GM12878 (cell line): ENCODE results near the gene AGXT. TPM values are rescaled to one million over a fixed set of nuclear protein-coding genes. Genes with fewer than 3 reads are reported as not detected.

ENCODE experiments used
- ATAC-seq: fragments of 200-7000 bp; cut with Tn5 transposase; 3 replicates; pipeline ENCODE4 v1.9.1; 2020; ENCODE audit warnings: mild to moderate bottlenecking, moderate library complexity
- BruUV-seq: library from RNA; stranded (reverse); fragments of 400-500 nt; replicated peaks from 2 replicates; lab custom pipeline; 2021; lab: Mats Ljungman, UMichigan
- CTCF ChIA-PET: fragments of 300-600 bp; sonication (Branson Sonifier 250); formaldehyde crosslinking; extraction: SDS; loops from one replicate; lab custom pipeline; 2021; ENCODE audit warnings: inconsistent platforms; lab: Yijun Ruan, JAX
- POLR2A ChIA-PET: fragments of 350-600 bp; formaldehyde crosslinking; extraction: SDS; loops from one replicate; lab custom pipeline; 2021; ENCODE audit warnings: inconsistent platforms; lab: Charles Lee
- RAD21 ChIA-PET: fragments of 300-600 bp; sonication (Branson Sonifier 250); formaldehyde crosslinking; loops from one replicate; lab custom pipeline; 2023; ENCODE audit warnings: antibody characterized with exemption; ENCODE audit not compliant: unreplicated experiment; lab: Charles Lee
- SMC1A ChIA-PET: fragments of 300-600 bp; sonication (Branson Sonifier 250); formaldehyde crosslinking; loops from one replicate; lab custom pipeline; 2023; ENCODE audit not compliant: unreplicated experiment, uncharacterized antibody; lab: Charles Lee
- DNase-seq: peaks from one replicate; pipeline ENCODE4 v3.0.0-alpha.2; 2011; ENCODE audit warnings: low read depth, low spot score
- FAIRE-seq: peaks from 3 replicates; lab custom pipeline; 2011; peaks lifted over from hg19 to GRCh38; lab: Jason Lieb, UNC
- H2AFZ ChIP-seq: 2 replicates; pipeline ENCODE4 v1.6.0; 2011; ENCODE audit warnings: low read depth, low read length, control low read depth; ENCODE audit not compliant: control insufficient read depth
- H3K27ac ChIP-seq: 2 replicates; pipeline ENCODE4 v1.5.1; 2011; ENCODE audit warnings: control low read depth; ENCODE audit not compliant: control insufficient read depth, insufficient read depth
- H3K27me3 ChIP-seq, 2 experiments: replicated peaks in 1 of 2; 2 replicates each; pipeline versions ENCODE4 v1.6.0 to v1.6.1; 2011; ENCODE audit warnings: low read length in 1 of 2; ENCODE audit not compliant: control insufficient read depth in 2 of 2, insufficient read depth in 2 of 2
- H3K36me3 ChIP-seq, 2 experiments: 2 replicates each; pipeline ENCODE4 v1.5.1; 2011; ENCODE audit warnings: low read length in 1 of 2; ENCODE audit not compliant: control insufficient read depth in 2 of 2, insufficient read depth in 2 of 2
- H3K4me1 ChIP-seq: 2 replicates; pipeline ENCODE4 v1.6.1; 2011; ENCODE audit warnings: mild to moderate bottlenecking, low read length, moderate library complexity, mixed read lengths; ENCODE audit not compliant: control insufficient read depth, insufficient read depth
- H3K4me2 ChIP-seq: 2 replicates; pipeline ENCODE4 v1.6.0; 2011; ENCODE audit warnings: control low read depth; ENCODE audit not compliant: control insufficient read depth, insufficient read depth
- H3K4me3 ChIP-seq: fragments of 200-600 bp; sonication (generic); 2 replicates; pipeline ENCODE4 v1.5.1; 2016
- H3K79me2 ChIP-seq: 2 replicates; pipeline ENCODE4 v1.6.0; 2011; ENCODE audit warnings: low read length; ENCODE audit not compliant: control insufficient read depth, insufficient read depth
- H3K9ac ChIP-seq: 2 replicates; pipeline ENCODE4 v1.8.0; 2011; ENCODE audit warnings: low read length, control low read depth, mixed read lengths; ENCODE audit not compliant: control insufficient read depth, insufficient read depth
- H3K9me3 ChIP-seq: replicated peaks from 3 replicates; pipeline ENCODE4 v1.5.1; 2011; ENCODE audit warnings: mild to moderate bottlenecking, low read length; ENCODE audit not compliant: control insufficient read depth, insufficient read depth
- H4K20me1 ChIP-seq: 2 replicates; pipeline ENCODE4 v1.6.0; 2011; ENCODE audit not compliant: control insufficient read depth, insufficient read depth
- CHD2 ChIP-seq: IDR thresholded peaks from 2 replicates; pipeline ENCODE4 v1.6.1; 2011; ENCODE audit warnings: low read depth, low read length, improper control_type of control experiment, borderline replicate concordance
- CREM ChIP-seq: IDR thresholded peaks from 2 replicates; pipeline ENCODE4 v1.6.1; 2014; ENCODE audit warnings: antibody characterized with exemption, low read depth
- FOXM1 ChIP-seq: IDR thresholded peaks from 2 replicates; pipeline ENCODE4 v1.6.1; 2012; ENCODE audit warnings: low read depth, mild to moderate bottlenecking, inconsistent platforms, low read length, moderate library complexity
- PAX5 ChIP-seq: IDR thresholded peaks from 2 replicates; pipeline ENCODE4 v1.6.1; 2011; ENCODE audit warnings: low read depth, low read length, borderline replicate concordance
- PAX8 ChIP-seq: fragments of 450-650 bp; IDR thresholded peaks from 2 replicates; pipeline ENCODE4 v1.6.1; 2017; ENCODE audit warnings: mild to moderate bottlenecking, moderate library complexity
- POU2F2 ChIP-seq: IDR thresholded peaks from 3 replicates; pipeline ENCODE4 v1.6.1; 2011; ENCODE audit warnings: low read depth, mild to moderate bottlenecking, low read length, borderline replicate concordance
- RB1 ChIP-seq: fragments of 450-650 bp; formaldehyde crosslinking; IDR thresholded peaks from 2 replicates; pipeline ENCODE4 v1.6.1; 2017; ENCODE audit warnings: mild to moderate bottlenecking, borderline replicate concordance
- SREBF2 ChIP-seq: IDR thresholded peaks from 2 replicates; pipeline ENCODE4 v1.6.1; 2012; ENCODE audit warnings: mild to moderate bottlenecking, low read length
- ZNF384 ChIP-seq: IDR thresholded peaks from 2 replicates; pipeline ENCODE4 v1.6.1; 2012; ENCODE audit warnings: low read depth, mild to moderate bottlenecking, low read length, improper control_type of control experiment, borderline replicate concordance
- WGBS: methylation state at CpG from one replicate; pipeline ENCODE4 v1.1.6; 2016; ENCODE audit warnings: low lambda C conversion rate; ENCODE audit not compliant: insufficient replicate concordance, insufficient coverage; ENCODE audit errors: missing lambda C conversion rate; 5-methylcytosine and 5-hydroxymethylcytosine counted together
- in situ Hi-C: fragments of 300-500 bp; cut with MboI; formaldehyde crosslinking; loops from 9 replicates; pipeline ENCODE4 v1.14.3; 2018; ENCODE audit warnings: mixed read lengths
- intact Hi-C: fragments of 100-400 bp; cut with micrococcal nuclease; formaldehyde crosslinking; loops from one replicate; pipeline ENCODE4 v1.14.2; 2022; ENCODE audit not compliant: unreplicated experiment
- polyA plus RNA-seq, 11 experiments: library from polyadenylated mRNA; depleted of rRNA in 4 of 11; unstranded in 6 of 11; stranded (reverse) in 5 of 11; fragments of >200 nt; fragmentation: Nextera tagmentation in 4 of 11; fragmentation: Illumina TruSeq in 1 of 11; extraction: Ambion mirVana in 4 of 11; extraction: Trizol in 1 of 11; gene quantifications; 1 replicate in 1 of 11; 2 replicates in 10 of 11; pipeline versions ENCODE4 v1.2.1 to v1.2.3, GENCODE V29; 2011 to 2016; ENCODE audit warnings: inconsistent platforms in 2 of 11, missing spikeins in 2 of 11, low read depth in 1 of 11
- total RNA-seq, 4 experiments: library from RNA; depleted of rRNA in 3 of 4; stranded (reverse); fragments of >200 nt in 3 of 4; fragmentation: Illumina TruSeq in 1 of 4; extraction: Trizol in 1 of 4; gene quantifications; 2 replicates each; pipeline versions ENCODE4 v1.2.1 to v1.2.3, GENCODE V29; 2013 to 2021
- TF ChIP-seq, protein P1 (sequence below): fragments of 450-650 bp; IDR thresholded peaks from 2 replicates; pipeline ENCODE4 v1.6.1; 2014; ENCODE audit warnings: mild to moderate bottlenecking
- TF ChIP-seq, protein P2 (sequence below): fragments of 450-650 bp; formaldehyde crosslinking; IDR thresholded peaks from 2 replicates; pipeline ENCODE4 v1.4.0; 2022; ENCODE audit warnings: mild to moderate bottlenecking, moderate library complexity
- TF ChIP-seq, protein P3 (sequence below): fragments of 450-650 bp; IDR thresholded peaks from 2 replicates; pipeline ENCODE4 v1.6.1; 2017; ENCODE audit warnings: mild to moderate bottlenecking, moderate library complexity
- TF ChIP-seq, protein P4 (sequence below): fragments of 450-650 bp; IDR thresholded peaks from 2 replicates; pipeline ENCODE4 v1.6.1; 2017; ENCODE audit warnings: low read depth, mild to moderate bottlenecking, moderate library complexity

AGXT gene
- total and polyA plus RNA-seq, 10 of the 15 experiments (the other 5 are each of a cell fraction or from before 2014, with no cell fraction given) = 0.18 TPM; not detected in 9

DNA sequence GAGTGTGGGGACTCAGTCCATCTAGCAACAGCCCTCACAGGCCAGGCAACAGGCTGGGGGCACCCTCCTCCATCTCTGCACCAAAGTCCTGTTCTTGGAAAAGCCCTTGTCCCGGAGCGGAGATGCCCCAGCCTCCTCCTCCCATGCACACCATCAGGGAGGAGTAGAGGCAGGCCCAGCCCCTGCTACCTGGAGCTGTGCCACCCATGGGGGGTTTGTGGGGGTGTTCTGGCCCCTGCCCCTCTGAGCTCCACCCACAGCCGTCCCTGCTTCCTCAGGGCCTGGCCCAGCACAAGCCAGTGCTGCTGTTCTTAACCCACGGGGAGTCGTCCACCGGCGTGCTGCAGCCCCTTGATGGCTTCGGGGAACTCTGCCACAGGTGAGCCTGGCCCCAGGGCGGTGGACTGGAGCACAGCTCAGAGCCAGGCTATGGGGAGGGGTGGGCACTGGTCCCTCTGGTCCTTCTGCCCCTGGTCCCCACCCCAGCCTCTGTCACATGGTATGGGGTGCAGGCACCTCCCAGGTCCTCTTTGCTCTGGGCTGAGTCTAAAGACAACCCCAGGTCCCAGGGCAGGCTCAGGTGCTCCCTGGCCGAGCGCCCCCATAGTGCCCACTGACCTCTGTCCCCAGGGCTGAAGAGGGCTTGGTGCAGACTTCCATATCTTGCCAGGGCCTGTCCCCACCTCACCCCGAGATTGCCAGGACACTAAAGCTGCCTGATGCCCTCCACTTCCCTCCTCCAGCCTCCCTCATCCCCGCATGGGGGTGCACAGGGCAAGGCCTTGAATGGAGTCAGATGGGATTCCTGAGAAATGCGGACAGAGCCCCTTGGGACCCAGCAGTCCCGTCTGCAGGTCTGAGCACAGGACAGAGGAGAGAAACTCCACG is 2.7 kb downstream of the AGXT start:
- POLR2A ChIA-PET = no interaction called here
- 23% methylated on average over 16 of the region's 16 CpGs for WGBS
- no peak for TF ChIP-seq PAX5
- TF ChIP-seq, protein P1, sequence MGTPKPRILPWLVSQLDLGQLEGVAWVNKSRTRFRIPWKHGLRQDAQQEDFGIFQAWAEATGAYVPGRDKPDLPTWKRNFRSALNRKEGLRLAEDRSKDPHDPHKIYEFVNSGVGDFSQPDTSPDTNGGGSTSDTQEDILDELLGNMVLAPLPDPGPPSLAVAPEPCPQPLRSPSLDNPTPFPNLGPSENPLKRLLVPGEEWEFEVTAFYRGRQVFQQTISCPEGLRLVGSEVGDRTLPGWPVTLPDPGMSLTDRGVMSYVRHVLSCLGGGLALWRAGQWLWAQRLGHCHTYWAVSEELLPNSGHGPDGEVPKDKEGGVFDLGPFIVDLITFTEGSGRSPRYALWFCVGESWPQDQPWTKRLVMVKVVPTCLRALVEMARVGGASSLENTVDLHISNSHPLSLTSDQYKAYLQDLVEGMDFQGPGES = no peak
- TF ChIP-seq ZNF384 = no peak
- no peak for TF ChIP-seq PAX8
- TF ChIP-seq, protein P2, sequence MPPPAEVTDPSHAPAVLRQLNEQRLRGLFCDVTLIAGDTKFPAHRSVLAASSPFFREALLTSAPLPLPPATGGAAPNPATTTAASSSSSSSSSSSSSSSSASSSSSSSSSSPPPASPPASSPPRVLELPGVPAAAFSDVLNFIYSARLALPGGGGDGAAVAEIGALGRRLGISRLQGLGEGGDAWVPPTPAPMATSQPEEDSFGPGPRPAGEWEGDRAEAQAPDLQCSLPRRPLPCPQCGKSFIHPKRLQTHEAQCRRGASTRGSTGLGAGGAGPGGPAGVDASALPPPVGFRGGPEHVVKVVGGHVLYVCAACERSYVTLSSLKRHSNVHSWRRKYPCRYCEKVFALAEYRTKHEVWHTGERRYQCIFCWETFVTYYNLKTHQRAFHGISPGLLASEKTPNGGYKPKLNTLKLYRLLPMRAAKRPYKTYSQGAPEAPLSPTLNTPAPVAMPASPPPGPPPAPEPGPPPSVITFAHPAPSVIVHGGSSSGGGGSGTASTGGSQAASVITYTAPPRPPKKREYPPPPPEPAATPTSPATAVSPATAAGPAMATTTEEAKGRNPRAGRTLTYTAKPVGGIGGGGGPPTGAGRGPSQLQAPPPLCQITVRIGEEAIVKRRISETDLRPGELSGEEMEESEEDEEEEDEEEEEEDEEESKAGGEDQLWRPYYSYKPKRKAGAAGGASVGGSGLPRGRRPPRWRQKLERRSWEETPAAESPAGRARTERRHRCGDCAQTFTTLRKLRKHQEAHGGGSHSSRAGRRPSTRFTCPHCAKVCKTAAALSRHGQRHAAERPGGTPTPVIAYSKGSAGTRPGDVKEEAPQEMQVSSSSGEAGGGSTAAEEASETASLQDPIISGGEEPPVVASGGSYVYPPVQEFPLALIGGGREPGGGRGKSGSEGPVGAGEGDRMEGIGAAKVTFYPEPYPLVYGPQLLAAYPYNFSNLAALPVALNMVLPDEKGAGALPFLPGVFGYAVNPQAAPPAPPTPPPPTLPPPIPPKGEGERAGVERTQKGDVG (CRISPR knock-in tag) = no peak
- no peak for TF ChIP-seq RB1
- TF ChIP-seq FOXM1 = no peak
- TF ChIP-seq CREM = no peak
- no peak for TF ChIP-seq SREBF2
- TF ChIP-seq POU2F2 = no peak
- TF ChIP-seq, protein P3, sequence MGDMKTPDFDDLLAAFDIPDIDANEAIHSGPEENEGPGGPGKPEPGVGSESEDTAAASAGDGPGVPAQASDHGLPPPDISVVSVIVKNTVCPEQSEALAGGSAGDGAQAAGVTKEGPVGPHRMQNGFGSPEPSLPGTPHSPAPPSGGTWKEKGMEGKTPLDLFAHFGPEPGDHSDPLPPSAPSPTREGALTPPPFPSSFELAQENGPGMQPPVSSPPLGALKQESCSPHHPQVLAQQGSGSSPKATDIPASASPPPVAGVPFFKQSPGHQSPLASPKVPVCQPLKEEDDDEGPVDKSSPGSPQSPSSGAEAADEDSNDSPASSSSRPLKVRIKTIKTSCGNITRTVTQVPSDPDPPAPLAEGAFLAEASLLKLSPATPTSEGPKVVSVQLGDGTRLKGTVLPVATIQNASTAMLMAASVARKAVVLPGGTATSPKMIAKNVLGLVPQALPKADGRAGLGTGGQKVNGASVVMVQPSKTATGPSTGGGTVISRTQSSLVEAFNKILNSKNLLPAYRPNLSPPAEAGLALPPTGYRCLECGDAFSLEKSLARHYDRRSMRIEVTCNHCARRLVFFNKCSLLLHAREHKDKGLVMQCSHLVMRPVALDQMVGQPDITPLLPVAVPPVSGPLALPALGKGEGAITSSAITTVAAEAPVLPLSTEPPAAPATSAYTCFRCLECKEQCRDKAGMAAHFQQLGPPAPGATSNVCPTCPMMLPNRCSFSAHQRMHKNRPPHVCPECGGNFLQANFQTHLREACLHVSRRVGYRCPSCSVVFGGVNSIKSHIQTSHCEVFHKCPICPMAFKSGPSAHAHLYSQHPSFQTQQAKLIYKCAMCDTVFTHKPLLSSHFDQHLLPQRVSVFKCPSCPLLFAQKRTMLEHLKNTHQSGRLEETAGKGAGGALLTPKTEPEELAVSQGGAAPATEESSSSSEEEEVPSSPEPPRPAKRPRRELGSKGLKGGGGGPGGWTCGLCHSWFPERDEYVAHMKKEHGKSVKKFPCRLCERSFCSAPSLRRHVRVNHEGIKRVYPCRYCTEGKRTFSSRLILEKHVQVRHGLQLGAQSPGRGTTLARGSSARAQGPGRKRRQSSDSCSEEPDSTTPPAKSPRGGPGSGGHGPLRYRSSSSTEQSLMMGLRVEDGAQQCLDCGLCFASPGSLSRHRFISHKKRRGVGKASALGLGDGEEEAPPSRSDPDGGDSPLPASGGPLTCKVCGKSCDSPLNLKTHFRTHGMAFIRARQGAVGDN = no peak
- TF ChIP-seq, protein P4, sequence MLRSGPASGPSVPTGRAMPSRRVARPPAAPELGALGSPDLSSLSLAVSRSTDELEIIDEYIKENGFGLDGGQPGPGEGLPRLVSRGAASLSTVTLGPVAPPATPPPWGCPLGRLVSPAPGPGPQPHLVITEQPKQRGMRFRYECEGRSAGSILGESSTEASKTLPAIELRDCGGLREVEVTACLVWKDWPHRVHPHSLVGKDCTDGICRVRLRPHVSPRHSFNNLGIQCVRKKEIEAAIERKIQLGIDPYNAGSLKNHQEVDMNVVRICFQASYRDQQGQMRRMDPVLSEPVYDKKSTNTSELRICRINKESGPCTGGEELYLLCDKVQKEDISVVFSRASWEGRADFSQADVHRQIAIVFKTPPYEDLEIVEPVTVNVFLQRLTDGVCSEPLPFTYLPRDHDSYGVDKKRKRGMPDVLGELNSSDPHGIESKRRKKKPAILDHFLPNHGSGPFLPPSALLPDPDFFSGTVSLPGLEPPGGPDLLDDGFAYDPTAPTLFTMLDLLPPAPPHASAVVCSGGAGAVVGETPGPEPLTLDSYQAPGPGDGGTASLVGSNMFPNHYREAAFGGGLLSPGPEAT = no peak
- no peak for TF ChIP-seq CHD2

More for the DNA sequence above, 2.7 kb downstream of the AGXT start:
- CTCF ChIA-PET = no interaction called here
- no peak overlapping the region for H3K4me2 ChIP-seq
- no peaks in the 10 kb centered on the region for H4K20me1 ChIP-seq
- no peak overlapping the region for H3K4me3 ChIP-seq
- SMC1A ChIA-PET = no interaction called here
- H3K9ac ChIP-seq = no peak overlapping the region
- H2AFZ ChIP-seq = no peak overlapping the region
- intact Hi-C loops (no loop called here), in situ Hi-C loops (no loop called here)
- no peaks in the 10 kb centered on the region for H3K9me3 ChIP-seq
- H3K36me3 ChIP-seq = no peaks in the 10 kb centered on the region
- no TSS peak for BruUV-seq
- RAD21 ChIA-PET = no interaction called here
- FAIRE-seq (no peak), ATAC-seq (no peak), DNase-seq (no peak)
- no peak overlapping the region for H3K27ac ChIP-seq
- H3K27me3 ChIP-seq = peaks cover 2 to 4% of the 10 kb centered on the region in 2 experiments; a peak in 3 of 4 replicates
- no peaks in the 10 kb centered on the region for H3K4me1 ChIP-seq
- H3K79me2 ChIP-seq = no peaks in the 10 kb centered on the region
